ENCODE data around the gene SLC25A5. TPM values are rescaled to one million over a fixed set of nuclear protein-coding genes. Genes with fewer than 3 reads are reported as not detected.
A peak's percentile ranks its signal among the peaks of the same experiment; 100 is the strongest.
"Not testable (repeated sequence)": the region's sequence is repeated elsewhere in the genome, so short reads cannot be mapped to it uniquely, and the experiment has no call there.

The SLC25A5 gene
- total RNA-seq, 3 donors from 2014 or later (not counting 1 experiment from before 2014, with no cell fraction given), result 148 to 182 (median 162) TPM

DNA sequence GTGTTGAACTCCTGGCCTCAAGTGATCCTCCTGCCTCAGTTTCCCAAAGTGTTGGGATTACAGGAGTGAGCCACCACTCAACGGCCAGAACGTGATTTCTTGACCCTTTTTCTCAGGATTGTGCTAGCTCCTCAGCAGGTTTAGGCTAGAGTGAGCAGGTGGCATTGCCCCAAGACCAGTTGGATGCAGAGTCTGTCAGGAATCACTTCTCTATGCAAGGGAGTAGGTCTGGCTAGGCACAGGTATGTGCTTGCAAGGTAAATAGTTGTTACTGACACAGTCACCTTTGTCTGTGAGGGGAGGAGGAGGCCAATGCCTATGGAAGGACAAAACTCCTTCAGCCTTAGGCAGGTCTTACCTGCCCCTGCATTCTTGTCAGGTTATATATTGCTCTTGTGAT lies 24.2 kb downstream of the SLC25A5 start:
- Mint-ChIP-seq H3K27ac (no peak overlapping the region), H3K4me1 (peaks cover 0 to 5% of the 10 kb centered on the region in 2 donors), H3K27me3 (ENCODE audit: low read depth in 2 of 2) (no peaks in the 10 kb centered on the region), H3K9me3 (no peaks in the 10 kb centered on the region), H3K4me3 (no peak overlapping the region), H3K36me3 (no peaks in the 10 kb centered on the region)
- H3K4me3 ChIP-seq (ENCODE audit: low read length), result no peak overlapping the region
- DNase-seq, result no peak
- no peaks in the 10 kb centered on the region for H3K36me3 ChIP-seq (ENCODE audit: control insufficient read depth, insufficient read depth, low read length)
- no peaks in the 10 kb centered on the region for H3K9me3 ChIP-seq (ENCODE audit: control insufficient read depth, insufficient read depth, low read length)
- no peak overlapping the region for H3K27ac ChIP-seq (ENCODE audit: low read length)
- WGBS (ENCODE audit: insufficient coverage), result 85% methylated on average over 2 of the region's 2 CpGs
- intact Hi-C loops (cut with micrococcal nuclease), result no loop called here
- H3K27me3 ChIP-seq (ENCODE audit: control insufficient read depth, insufficient read depth, low read length), result no peaks in the 10 kb centered on the region
- peaks cover 2% of the 10 kb centered on the region for H3K4me1 ChIP-seq (ENCODE audit: control insufficient read depth, insufficient read depth, low read length)
- TF ChIP-seq CTCF (IDR thresholded peaks at IDR 0.05), result no peak
- no peak for ATAC-seq

DNA sequence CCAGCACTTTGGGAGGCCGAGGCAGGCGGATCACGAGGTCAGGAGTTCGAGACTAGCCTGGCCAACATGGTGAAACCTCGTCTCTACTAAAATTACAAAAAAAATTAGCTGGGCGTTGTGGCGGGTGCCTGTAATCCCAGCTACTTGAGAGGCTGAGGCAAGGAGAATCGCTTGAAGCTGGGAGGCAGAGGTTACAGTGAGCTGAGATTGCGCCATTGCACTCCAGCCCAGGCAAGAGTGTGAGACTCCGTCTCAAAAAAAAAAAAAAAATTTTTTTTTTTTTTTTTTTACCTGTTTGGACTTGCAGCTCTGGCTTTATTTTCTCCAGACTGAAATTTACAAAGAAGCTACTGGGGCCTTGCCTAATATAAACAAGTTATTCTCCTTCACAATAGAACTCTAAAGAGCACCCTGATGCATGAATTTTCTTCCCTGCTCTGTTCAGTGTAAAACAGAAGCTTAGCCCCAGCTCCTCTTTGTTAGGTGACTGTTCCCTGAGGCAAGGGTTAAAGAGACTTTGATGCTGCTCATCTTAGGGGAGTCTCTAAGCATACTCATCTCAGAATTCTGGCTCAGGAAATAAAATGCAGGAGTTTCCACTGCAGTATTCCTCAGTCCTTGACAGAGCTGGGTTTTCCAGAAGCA lies 25.7 kb downstream of the SLC25A5 start:
- H3K36me3 Mint-ChIP-seq; H3K27me3 ChIP-seq (ENCODE audit: control insufficient read depth, insufficient read depth, low read length); H3K9me3 ChIP-seq (ENCODE audit: control insufficient read depth, insufficient read depth, low read length); H3K27ac ChIP-seq (ENCODE audit: low read length); H3K27me3 Mint-ChIP-seq (ENCODE audit: low read depth in 2 of 2); H3K27ac Mint-ChIP-seq; H3K36me3 ChIP-seq (ENCODE audit: control insufficient read depth, insufficient read depth, low read length); H3K4me3 Mint-ChIP-seq; intact Hi-C loops (cut with micrococcal nuclease); DNase-seq; H3K4me1 Mint-ChIP-seq; ATAC-seq; H3K9me3 Mint-ChIP-seq; H3K4me3 ChIP-seq (ENCODE audit: low read length); H3K4me1 ChIP-seq (ENCODE audit: control insufficient read depth, insufficient read depth, low read length): not testable (repeated sequence)
- 90% methylated on average over 8 of the region's 10 CpGs for WGBS (ENCODE audit: insufficient coverage)

GRCh38 chrX:119495734-119496726 lies 27.8 kb downstream of the SLC25A5 start:
- Histone ChIP-seq H3K27me3 (ENCODE audit: control insufficient read depth, insufficient read depth, low read length) (no peaks in the 10 kb centered on the region), H3K9me3 (ENCODE audit: control insufficient read depth, insufficient read depth, low read length) (no peaks in the 10 kb centered on the region), H3K36me3 (ENCODE audit: control insufficient read depth, insufficient read depth, low read length) (no peaks in the 10 kb centered on the region), H3K27ac (ENCODE audit: low read length) (no peak overlapping the region), H3K4me3 (ENCODE audit: low read length) (no peak overlapping the region), H3K4me1 (ENCODE audit: control insufficient read depth, insufficient read depth, low read length) (peaks cover 2% of the 10 kb centered on the region)
- Mint-ChIP-seq H3K27ac (no peak overlapping the region), H3K4me3 (no peak overlapping the region), H3K27me3 (ENCODE audit: low read depth in 2 of 2) (no peaks in the 10 kb centered on the region), H3K36me3 (no peaks in the 10 kb centered on the region), H3K4me1 (peaks cover 0 to 5% of the 10 kb centered on the region in 2 donors), H3K9me3 (no peaks in the 10 kb centered on the region)
- WGBS (ENCODE audit: insufficient coverage), result 55% methylated on average over 7 of the region's 10 CpGs
- DNase-seq, result peak in 1 of 2 donors; percentile 30
- intact Hi-C loops (cut with micrococcal nuclease), result no loop called here
- no peak for ATAC-seq
- TF ChIP-seq CTCF (IDR thresholded peaks at IDR 0.05), result no peak

DNA sequence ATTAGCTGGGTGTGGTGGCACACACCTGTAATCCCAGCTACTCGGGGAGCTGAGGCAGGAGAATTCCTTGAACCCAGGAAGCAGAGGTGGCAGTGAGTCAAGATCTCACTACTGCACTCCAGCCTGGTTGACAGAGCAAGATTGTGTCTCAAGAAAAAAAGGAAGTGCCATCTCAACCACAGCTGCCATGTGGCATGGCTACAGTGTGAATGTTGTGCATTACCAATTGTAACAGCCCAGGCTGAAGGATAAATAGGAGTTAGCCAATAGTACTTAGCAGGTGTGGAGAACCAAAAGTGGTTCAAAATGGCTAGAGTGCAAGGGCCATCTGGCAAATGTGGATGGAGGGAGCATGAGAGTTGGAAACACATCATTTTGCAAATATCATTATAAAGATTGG lies 28.9 kb downstream of the SLC25A5 start:
- DNase-seq, result no peak
- H3K4me3 ChIP-seq (ENCODE audit: low read length), result no peak overlapping the region
- H3K27me3 ChIP-seq (ENCODE audit: control insufficient read depth, insufficient read depth, low read length), result no peaks in the 10 kb centered on the region
- no peak for TF ChIP-seq CTCF (IDR thresholded peaks at IDR 0.05)
- no peak for ATAC-seq
- H3K27ac ChIP-seq (ENCODE audit: low read length), result no peak overlapping the region
- peaks cover 0 to 5% of the 10 kb centered on the region in 2 donors for H3K4me1 Mint-ChIP-seq
- no peaks in the 10 kb centered on the region for H3K9me3 Mint-ChIP-seq
- no peaks in the 10 kb centered on the region for H3K36me3 ChIP-seq (ENCODE audit: control insufficient read depth, insufficient read depth, low read length)
- no peaks in the 10 kb centered on the region for H3K27me3 Mint-ChIP-seq (ENCODE audit: low read depth in 2 of 2)
- no peaks in the 10 kb centered on the region for H3K36me3 Mint-ChIP-seq
- H3K4me1 ChIP-seq (ENCODE audit: control insufficient read depth, insufficient read depth, low read length), result peaks cover 2% of the 10 kb centered on the region
- no peak overlapping the region for H3K4me3 Mint-ChIP-seq
- no peaks in the 10 kb centered on the region for H3K9me3 ChIP-seq (ENCODE audit: control insufficient read depth, insufficient read depth, low read length)
- 0% methylated on average over 1 of the region's 1 CpG for WGBS (ENCODE audit: insufficient coverage)
- H3K27ac Mint-ChIP-seq, result no peak overlapping the region
- intact Hi-C loops (cut with micrococcal nuclease), result no loop called here

Data from natural killer cell (primary cell).